ENCODE measurements around the gene VRK1. TPM values are rescaled to one million over a fixed set of nuclear protein-coding genes. Genes with fewer than 3 reads are reported as not detected.
"Not testable (repeated sequence)": the region's sequence is repeated elsewhere in the genome, so short reads cannot be mapped to it uniquely, and the experiment has no call there.

Gene VRK1
- total RNA-seq, 4 donors from 2014 or later: 7.1 to 19.2 (median 8.5) TPM

DNA sequence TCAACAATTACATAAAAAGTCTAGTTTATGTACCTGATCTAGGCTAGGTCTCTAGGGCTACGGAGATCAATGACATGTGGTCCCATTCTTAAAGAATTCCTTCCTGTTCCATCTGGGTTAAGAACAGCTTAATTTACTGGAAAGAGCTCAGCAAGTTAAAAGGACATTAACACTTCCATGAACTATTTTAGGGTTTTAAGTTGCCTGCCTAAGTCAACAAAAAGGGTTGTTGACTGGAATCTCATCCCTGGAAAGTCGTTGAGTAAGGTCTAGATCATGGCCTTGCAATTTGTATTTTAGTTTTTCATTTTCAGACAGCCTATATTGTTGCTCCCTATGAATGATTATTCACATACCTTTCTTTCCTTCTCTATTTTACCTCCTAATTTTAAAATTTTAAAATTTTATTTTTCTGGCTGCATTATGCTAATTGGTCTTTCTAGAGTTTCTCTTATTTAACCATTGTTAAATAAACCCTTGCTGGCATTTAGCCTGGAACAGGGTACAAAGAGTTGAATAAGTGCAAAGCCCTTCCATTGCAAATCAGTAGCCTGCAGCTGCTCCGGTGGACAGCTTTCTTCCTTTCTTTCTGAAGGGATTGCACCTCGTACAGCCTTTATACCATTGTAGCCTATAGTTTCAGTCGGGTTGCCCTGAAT, 66.3 kb downstream of the VRK1 start:
- DNase-seq (ENCODE audit: low spot score): no peak
- no peak for TF ChIP-seq CTCF (IDR thresholded peaks at IDR 0.05)
- no peak for ATAC-seq (ENCODE audit: low FRiP score)

GRCh38 chr14:96863986-96864330, 66.8 kb downstream of the VRK1 start:
- ATAC-seq (ENCODE audit: low FRiP score) (no peak), DNase-seq (ENCODE audit: low spot score) (no peak)
- TF ChIP-seq CTCF (IDR thresholded peaks at IDR 0.05): no peak

DNA sequence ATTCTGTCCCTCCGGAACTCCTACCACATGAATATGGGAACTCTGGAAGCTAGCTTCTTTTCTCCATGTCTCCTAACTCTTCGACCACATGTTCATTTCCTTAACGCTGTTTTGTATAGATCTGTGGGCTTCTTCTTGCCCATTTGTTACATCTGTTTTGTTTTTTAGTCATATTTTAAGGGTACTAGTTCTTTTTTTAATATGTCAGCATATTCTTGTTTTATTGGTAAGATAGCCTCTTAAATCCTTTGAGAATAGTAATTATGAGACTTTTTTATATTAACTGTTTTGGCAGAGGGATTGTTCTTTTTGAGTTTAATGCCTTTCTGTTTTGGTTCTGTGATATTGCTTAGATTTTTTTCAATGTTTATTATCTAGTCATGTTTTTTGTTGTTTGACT, 70.5 kb downstream of the VRK1 start:
- no peak for DNase-seq (ENCODE audit: low spot score)
- no peak for ATAC-seq (ENCODE audit: low FRiP score)
- no peak for TF ChIP-seq CTCF (IDR thresholded peaks at IDR 0.05)

GRCh38 chr14:96874127-96874526, 76.9 kb downstream of the VRK1 start:
- no peak for TF ChIP-seq CTCF (IDR thresholded peaks at IDR 0.05)
- no peak for DNase-seq (ENCODE audit: low spot score)
- no peak for ATAC-seq (ENCODE audit: low FRiP score)

DNA sequence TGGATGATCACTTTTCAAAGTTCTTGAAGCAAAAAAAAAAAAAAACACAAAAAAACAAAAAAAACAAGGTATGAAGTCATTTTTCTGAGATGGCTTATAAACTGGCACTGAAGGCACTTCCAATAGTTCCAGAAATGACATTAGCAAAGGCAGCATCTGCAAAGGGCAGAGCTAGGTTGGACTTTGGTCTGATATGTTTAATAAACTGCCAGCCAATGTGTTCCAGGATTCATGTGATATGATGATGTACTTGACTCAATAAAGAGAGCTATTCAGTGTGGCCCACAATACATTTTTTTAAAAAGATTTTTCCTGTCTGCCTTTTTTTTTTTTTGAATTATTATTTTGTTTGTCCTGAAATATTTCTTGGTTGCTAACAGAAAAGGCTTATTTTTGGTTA, 79.6 kb downstream of the VRK1 start:
- DNase-seq (ENCODE audit: low spot score) (no peak), ATAC-seq (ENCODE audit: low FRiP score) (no peak)
- TF ChIP-seq CTCF (IDR thresholded peaks at IDR 0.05): no peak

GRCh38 chr14:96881713-96882112, 84.5 kb downstream of the VRK1 start:
- DNase-seq (ENCODE audit: low spot score): no peak
- ATAC-seq (ENCODE audit: low FRiP score): no peak
- TF ChIP-seq CTCF (IDR thresholded peaks at IDR 0.05): no peak

- not testable (repeated sequence) for DNase-seq (ENCODE audit: low spot score); ATAC-seq (ENCODE audit: low FRiP score)
Observed at GRCh38 chr14:96883974-96884373, 86.8 kb downstream of the VRK1 start.

- no peak for TF ChIP-seq CTCF (IDR thresholded peaks at IDR 0.05)
- ATAC-seq (ENCODE audit: low FRiP score) (no peak), DNase-seq (ENCODE audit: low spot score) (no peak)
Observed at GRCh38 chr14:96888158-96888557, 91.0 kb downstream of the VRK1 start.

All from omental fat pad (tissue), 4 donors.